SK-N-MC (cell line): ENCODE results near the gene LMLN.

ENCODE experiments used
- EZH2 ChIP-seq: fragments of 200-600 bp; sonication (generic); IDR thresholded peaks from one replicate; pipeline ENCODE4 v1.6.1; 2017; ENCODE audit warnings: antibody characterized with exemption
- FOXP2 ChIP-seq: optimal IDR thresholded peaks from 2 replicates; pipeline ENCODE3; 2011; ENCODE audit warnings: mild to moderate bottlenecking, moderate library complexity; ENCODE audit not compliant: insufficient read depth; ENCODE audit errors: extremely low read length, control extremely low read depth
- POLR2AphosphoS5 ChIP-seq: IDR thresholded peaks from 2 replicates; pipeline ENCODE4 v1.6.1; 2012; ENCODE audit warnings: mild to moderate bottlenecking, low read depth, low read length, borderline replicate concordance

DNA sequence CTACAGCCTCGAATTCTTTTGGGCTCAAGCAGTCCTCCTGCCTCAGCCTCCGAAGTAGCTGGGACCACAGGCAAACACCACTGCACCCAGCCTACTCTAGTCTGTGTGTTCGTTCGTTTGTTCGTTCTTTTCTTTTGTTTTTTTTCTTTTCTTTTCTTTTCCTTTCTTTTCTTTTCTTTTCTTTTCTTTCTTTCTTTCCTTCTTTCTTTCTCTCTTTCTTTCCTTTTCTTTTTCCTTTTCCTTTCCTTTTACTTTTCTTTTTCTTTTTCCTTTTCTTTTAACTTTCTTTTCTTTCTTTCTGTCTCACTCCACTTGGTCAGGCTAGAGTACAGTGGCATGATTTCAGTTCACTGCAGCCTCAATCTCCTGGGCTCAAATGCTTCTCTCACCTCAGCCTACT is 36.8 kb downstream of the LMLN start:
- no peak for TF ChIP-seq POLR2AphosphoS5
- no peak for TF ChIP-seq FOXP2
- TF ChIP-seq EZH2: no peak
